Measurements from ENCODE around the gene PSD2. TPM values are rescaled to one million over a fixed set of nuclear protein-coding genes. Genes with fewer than 3 reads are reported as not detected.

Gene PSD2
- total RNA-seq, 1 donor from 2014 or later = not detected

DNA sequence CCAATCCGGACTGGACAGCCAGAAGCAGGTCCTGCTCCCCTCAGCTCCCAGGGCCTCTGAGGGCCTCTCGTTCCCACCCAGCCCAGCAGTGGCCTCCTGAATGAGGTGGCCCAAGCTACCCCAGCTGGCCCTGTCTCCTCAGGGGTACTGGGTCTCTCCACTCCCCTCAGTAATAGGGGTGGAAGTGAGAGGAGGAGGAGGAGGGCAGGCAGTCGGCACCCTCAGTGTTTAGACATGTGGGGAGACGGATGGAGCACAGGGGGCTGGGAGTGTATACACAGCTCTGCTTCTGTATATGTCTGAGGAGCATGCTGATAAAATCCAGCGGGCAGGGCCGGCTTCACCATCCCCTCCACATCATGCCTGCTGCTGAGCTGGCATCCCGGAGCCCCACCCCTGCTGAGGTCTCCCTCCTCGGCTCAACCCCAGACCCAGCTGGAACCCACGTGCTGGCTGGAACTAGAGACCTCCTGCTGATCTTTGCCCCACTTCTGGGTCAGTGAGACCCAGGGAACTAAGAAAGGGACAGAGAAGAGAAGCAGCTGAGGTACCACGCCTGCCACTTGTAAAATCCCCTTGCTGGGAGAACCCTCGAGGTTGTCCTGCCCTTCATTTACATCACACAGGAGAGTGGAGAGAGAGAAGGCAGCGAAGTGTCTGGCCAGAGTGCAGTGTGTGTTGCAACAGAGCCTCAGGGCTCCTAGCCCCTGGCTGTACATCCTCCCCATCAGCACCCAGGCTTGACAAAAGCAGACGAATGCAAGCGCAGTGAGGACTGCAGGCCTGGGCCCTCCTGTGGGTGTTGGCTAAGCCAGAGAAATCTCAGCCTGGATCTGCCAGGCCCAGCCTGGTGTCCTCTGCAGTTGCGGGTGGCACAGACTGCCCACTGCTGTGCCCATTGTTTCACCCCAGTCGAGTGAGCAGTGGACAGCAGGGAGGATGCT is 77.5 kb downstream of the PSD2 start:
- ChIA-PET CTCF (interaction anchor here (0.6 to 1.4 kb wide), 4 partner anchors 10 to 96 kb away, joined by 3 to 5 read pairs (median 3); no protein-coding TSS in a partner anchor), POLR2A (interaction anchor here (0.9 kb wide), 1 partner anchor 25 kb away, joined by 3 read pairs; no protein-coding TSS in a partner anchor)
- ATAC-seq (ENCODE audit: low read depth) = no peak
- Mint-ChIP-seq H3K9me3 (peaks cover 4% of the 10 kb centered on the region), H3K36me3 (ENCODE audit: low read depth) (no peaks in the 10 kb centered on the region), H3K4me3 (no peak overlapping the region), H3K4me1 (no peaks in the 10 kb centered on the region), H3K27ac (no peak overlapping the region), H3K27me3 (peaks cover 47% of the 10 kb centered on the region)
- intact Hi-C loops (cut with micrococcal nuclease) = no loop called here
- DNase-seq = no peak
- TF ChIP-seq, protein P1, sequence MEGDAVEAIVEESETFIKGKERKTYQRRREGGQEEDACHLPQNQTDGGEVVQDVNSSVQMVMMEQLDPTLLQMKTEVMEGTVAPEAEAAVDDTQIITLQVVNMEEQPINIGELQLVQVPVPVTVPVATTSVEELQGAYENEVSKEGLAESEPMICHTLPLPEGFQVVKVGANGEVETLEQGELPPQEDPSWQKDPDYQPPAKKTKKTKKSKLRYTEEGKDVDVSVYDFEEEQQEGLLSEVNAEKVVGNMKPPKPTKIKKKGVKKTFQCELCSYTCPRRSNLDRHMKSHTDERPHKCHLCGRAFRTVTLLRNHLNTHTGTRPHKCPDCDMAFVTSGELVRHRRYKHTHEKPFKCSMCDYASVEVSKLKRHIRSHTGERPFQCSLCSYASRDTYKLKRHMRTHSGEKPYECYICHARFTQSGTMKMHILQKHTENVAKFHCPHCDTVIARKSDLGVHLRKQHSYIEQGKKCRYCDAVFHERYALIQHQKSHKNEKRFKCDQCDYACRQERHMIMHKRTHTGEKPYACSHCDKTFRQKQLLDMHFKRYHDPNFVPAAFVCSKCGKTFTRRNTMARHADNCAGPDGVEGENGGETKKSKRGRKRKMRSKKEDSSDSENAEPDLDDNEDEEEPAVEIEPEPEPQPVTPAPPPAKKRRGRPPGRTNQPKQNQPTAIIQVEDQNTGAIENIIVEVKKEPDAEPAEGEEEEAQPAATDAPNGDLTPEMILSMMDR (IDR thresholded peaks at IDR 0.05) = no peak

- H3K4me1 Mint-ChIP-seq = no peaks in the 10 kb centered on the region
- no peak overlapping the region for H3K4me3 Mint-ChIP-seq
- intact Hi-C loops (cut with micrococcal nuclease) = no loop called here
- TF ChIP-seq, protein P1 (IDR thresholded peaks at IDR 0.05) = no peak
- ChIA-PET POLR2A (no interaction called here), CTCF (no interaction called here)
- ATAC-seq (ENCODE audit: low read depth) (no peak), DNase-seq (no peak)
- peaks cover 37% of the 10 kb centered on the region for H3K27me3 Mint-ChIP-seq
- no peaks in the 10 kb centered on the region for H3K36me3 Mint-ChIP-seq (ENCODE audit: low read depth)
- peaks cover 4% of the 10 kb centered on the region for H3K9me3 Mint-ChIP-seq
- H3K27ac Mint-ChIP-seq = no peak overlapping the region
Measured at GRCh38 chr5:139875957-139876356, 80.3 kb downstream of the PSD2 start.

DNA sequence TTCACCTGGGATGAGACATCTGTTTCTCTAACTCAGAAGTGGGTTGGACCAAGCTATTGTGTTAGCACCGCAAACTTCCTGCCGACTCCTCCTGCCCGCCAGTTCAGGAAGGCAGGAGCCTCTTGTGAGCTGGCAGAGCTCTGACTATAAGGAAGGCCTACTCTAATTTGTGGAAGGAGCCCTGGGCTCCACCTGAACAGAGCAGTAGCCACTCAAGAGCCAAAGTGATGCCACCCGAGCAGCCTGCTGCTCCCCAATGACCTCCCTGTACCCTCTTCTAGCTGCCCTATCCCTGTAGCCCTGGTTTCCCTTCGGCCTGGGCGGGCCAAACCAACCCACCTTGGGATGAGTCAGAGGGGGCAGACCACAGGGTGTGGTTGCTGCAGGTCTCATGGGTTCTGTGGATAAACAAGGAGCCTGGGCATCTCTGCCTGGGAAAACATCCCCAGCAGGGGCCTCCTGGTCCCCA is 81.6 kb downstream of the PSD2 start:
- no peak for ATAC-seq (ENCODE audit: low read depth)
- ChIA-PET POLR2A (no interaction called here), CTCF (no interaction called here)
- H3K36me3 Mint-ChIP-seq (ENCODE audit: low read depth) = no peaks in the 10 kb centered on the region
- intact Hi-C loops (cut with micrococcal nuclease) = no loop called here
- H3K9me3 Mint-ChIP-seq = peaks cover 4% of the 10 kb centered on the region
- no peak overlapping the region for H3K27ac Mint-ChIP-seq
- TF ChIP-seq, protein P1 (IDR thresholded peaks at IDR 0.05) = no peak
- H3K4me1 Mint-ChIP-seq = no peaks in the 10 kb centered on the region
- DNase-seq = no peak
- peaks cover 33% of the 10 kb centered on the region for H3K27me3 Mint-ChIP-seq
- H3K4me3 Mint-ChIP-seq = no peak overlapping the region

GRCh38 chr5:139878093-139878492 is 82.5 kb downstream of the PSD2 start:
- Mint-ChIP-seq H3K27me3 (peaks cover 27% of the 10 kb centered on the region), H3K4me1 (no peaks in the 10 kb centered on the region), H3K9me3 (peaks cover 4% of the 10 kb centered on the region), H3K27ac (no peak overlapping the region), H3K4me3 (no peak overlapping the region), H3K36me3 (ENCODE audit: low read depth) (no peaks in the 10 kb centered on the region)
- TF ChIP-seq, protein P1 (IDR thresholded peaks at IDR 0.05) = no peak
- DNase-seq (no peak), ATAC-seq (ENCODE audit: low read depth) (no peak)
- POLR2A ChIA-PET = no interaction called here
- CTCF ChIA-PET = no interaction called here
- intact Hi-C loops (cut with micrococcal nuclease) = no loop called here

DNA sequence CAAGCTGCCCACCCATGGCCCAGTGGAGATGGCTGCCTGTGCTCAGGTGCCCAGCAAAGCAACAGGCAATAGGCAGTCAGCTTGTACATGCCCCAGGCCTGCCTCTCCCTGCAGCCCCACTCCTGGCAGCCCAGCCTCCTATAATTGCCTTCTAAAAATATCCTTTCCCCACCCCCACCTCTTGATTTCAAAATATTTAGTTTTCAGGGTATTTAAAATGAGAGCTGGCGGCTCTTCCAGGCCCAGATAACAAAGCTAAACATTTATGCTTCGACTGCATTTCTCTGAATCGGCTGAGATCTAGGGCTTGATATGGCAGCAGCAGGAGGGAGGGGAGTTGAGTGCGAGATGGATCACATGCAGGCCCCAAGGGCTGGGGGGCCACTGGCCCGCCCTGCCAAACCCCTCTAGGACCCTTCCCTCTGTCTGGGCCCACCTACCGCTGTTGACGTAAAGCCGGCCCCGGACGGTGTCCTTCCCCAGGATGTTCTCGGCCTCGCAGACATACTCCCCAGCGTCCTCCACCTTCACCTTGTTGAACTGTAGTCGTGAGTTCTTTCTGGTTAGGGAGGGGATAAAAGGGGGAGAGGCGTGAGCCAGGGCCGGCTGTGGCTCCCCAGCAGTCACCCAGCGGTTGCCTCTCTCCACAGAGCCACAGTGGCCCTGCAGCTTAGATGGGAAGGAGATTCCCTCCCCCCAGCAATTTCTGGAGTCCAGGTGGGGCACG is 85.0 kb downstream of the PSD2 start:
- CTCF ChIA-PET = interaction anchor here (1.3 kb wide), 1 partner anchor 93 kb away, joined by 3 read pairs; no protein-coding TSS in a partner anchor
- ATAC-seq (ENCODE audit: low read depth) (no peak), DNase-seq (no peak)
- TF ChIP-seq, protein P1 (IDR thresholded peaks at IDR 0.05) = no peak
- intact Hi-C loops (cut with micrococcal nuclease) = no loop called here
- Mint-ChIP-seq H3K27ac (no peak overlapping the region), H3K36me3 (ENCODE audit: low read depth) (no peaks in the 10 kb centered on the region), H3K27me3 (peaks cover 19% of the 10 kb centered on the region), H3K4me3 (no peak overlapping the region), H3K4me1 (no peaks in the 10 kb centered on the region), H3K9me3 (peaks cover 2% of the 10 kb centered on the region)
- POLR2A ChIA-PET = no interaction called here

Data from activated B cell treated with CpG ODN at 0.5 μM for 24 hours (primary cell).